ENCODE measurements around the gene PCMT1. TPM values are rescaled to one million over a fixed set of nuclear protein-coding genes. Genes with fewer than 3 reads are reported as not detected.

PCMT1 gene
- total and polyA plus RNA-seq, 2 of the 4 experiments (the other 2 are of a cell fraction): 101 to 109 TPM

- no peak overlapping the region for H3K4ac ChIP-seq (ENCODE audit: low read depth, low read length)
- WGBS, 2 experiments (ENCODE audit: extremely low coverage in 2 of 2, insufficient read length in 1 of 2): 100% methylated on average over 3 of the region's 7 CpGs; no CpG with 5 or more reads in 1 of the 2 experiments
- no peak overlapping the region for H3K56ac ChIP-seq (ENCODE audit: extremely low read depth, insufficient read depth, low read length)
- H3K23ac ChIP-seq (ENCODE audit: low read depth, low read length): no peak overlapping the region
- H4K8ac ChIP-seq (ENCODE audit: low read depth in 2 of 2, low read length in 2 of 2): no peak overlapping the region
- no peak overlapping the region for H2AK5ac ChIP-seq (ENCODE audit: low read depth, low read length)
- no peak overlapping the region for H4K91ac ChIP-seq (ENCODE audit: insufficient read depth, low read depth, low read length)
- TF ChIP-seq RCOR1 (IDR thresholded peaks at IDR 0.05; ENCODE audit: insufficient replicate concordance, low read length) (no peak), FOS (IDR thresholded peaks at IDR 0.05; ENCODE audit: low read depth, low read length) (no peak), CEBPB (IDR thresholded peaks at IDR 0.05; ENCODE audit: low read depth, low read length) (no peak), RFX5 (IDR thresholded peaks at IDR 0.05; ENCODE audit: low read depth, low read length) (no peak), BHLHE40 (IDR thresholded peaks at IDR 0.05; ENCODE audit: low read depth, low read length) (no peak), RAD21 (IDR thresholded peaks at IDR 0.05; ENCODE audit: low read length) (no peak), NFE2L2 (IDR thresholded peaks at IDR 0.05; ENCODE audit: low read depth, low read length) (no peak), MXI1 (IDR thresholded peaks at IDR 0.05; ENCODE audit: borderline replicate concordance, low read depth, low read length) (no peak)
- TF ChIP-seq, protein P1, sequence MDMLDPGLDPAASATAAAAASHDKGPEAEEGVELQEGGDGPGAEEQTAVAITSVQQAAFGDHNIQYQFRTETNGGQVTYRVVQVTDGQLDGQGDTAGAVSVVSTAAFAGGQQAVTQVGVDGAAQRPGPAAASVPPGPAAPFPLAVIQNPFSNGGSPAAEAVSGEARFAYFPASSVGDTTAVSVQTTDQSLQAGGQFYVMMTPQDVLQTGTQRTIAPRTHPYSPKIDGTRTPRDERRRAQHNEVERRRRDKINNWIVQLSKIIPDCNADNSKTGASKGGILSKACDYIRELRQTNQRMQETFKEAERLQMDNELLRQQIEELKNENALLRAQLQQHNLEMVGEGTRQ (IDR thresholded peaks at IDR 0.05; ENCODE audit: low read depth, low read length): no peak
- no peak overlapping the region for H4K5ac ChIP-seq (ENCODE audit: low read depth, low read length)
- no peak overlapping the region for H2BK5ac ChIP-seq (ENCODE audit: low read depth, low read length, poor library complexity, severe bottlenecking)
- 0 out of 2 replicates have a peak, but pooled peaks cover 5% of the 10 kb centered on the region for H3K9me1 ChIP-seq (ENCODE audit: insufficient read depth, low read length)
- H3K18ac ChIP-seq (ENCODE audit: low read depth, low read length): no peak overlapping the region
- peaks cover 23% of the 10 kb centered on the region for H3K36me3 ChIP-seq (ENCODE audit: control insufficient read depth, insufficient read depth, low read length)
- no peaks in the 10 kb centered on the region for H3K9me3 ChIP-seq (ENCODE audit: control insufficient read depth, insufficient read depth, low read length)
- H3K79me1 ChIP-seq (ENCODE audit: low read depth in 1 of 2, low read length in 2 of 2): no peaks in the 10 kb centered on the region; a peak in 1 of 4 replicates
- no TSS peak for BruUV-seq (replicated peaks)
- in situ Hi-C loops (cut with MboI; ENCODE audit: low sequenced_read_pairs): no loop called here
- no peak overlapping the region for H2BK20ac ChIP-seq (ENCODE audit: low read depth, low read length)
- H3K14ac ChIP-seq (replicated peaks; ENCODE audit: low read depth, low read length): no peak overlapping the region
- H4K20me1 ChIP-seq (ENCODE audit: insufficient read depth, low read length): no peaks in the 10 kb centered on the region
- no peak overlapping the region for H3K4me2 ChIP-seq (ENCODE audit: low read depth, low read length)
- H3K27me3 ChIP-seq (ENCODE audit: control insufficient read depth, insufficient read depth, low read length): no peaks in the 10 kb centered on the region
- H3K4me1 ChIP-seq (ENCODE audit: control insufficient read depth, insufficient read depth, low read length): no peaks in the 10 kb centered on the region
- H3K27ac ChIP-seq (ENCODE audit: insufficient read depth, low read length): no peak overlapping the region
- ATAC-seq (ENCODE audit: low read depth) (no peak), DNase-seq (no peak)
- intact Hi-C loops (cut with micrococcal nuclease): no loop called here
- dilution Hi-C loops (cut with HindIII; ENCODE audit: low sequenced_read_pairs, unreplicated experiment): no loop called here
- H2BK15ac ChIP-seq (ENCODE audit: low read depth, low read length): no peak overlapping the region
- no peak overlapping the region for H3K4me3 ChIP-seq (ENCODE audit: insufficient read depth, low read depth, low read length)
- CTCF ChIA-PET: no interaction called here
- no peak overlapping the region for H2AK9ac ChIP-seq (replicated peaks; ENCODE audit: low read depth, low read length, poor library complexity)
- H3K9ac ChIP-seq (ENCODE audit: low read depth, low read length): no peak overlapping the region
- no peak overlapping the region for H2AFZ ChIP-seq (replicated peaks; ENCODE audit: low read length, poor library complexity)
- H2BK120ac ChIP-seq (ENCODE audit: low read depth, low read length): no peak overlapping the region
- POLR2A ChIA-PET (ENCODE audit: unreplicated experiment): no interaction called here
Observed at GRCh38 chr6:149820506-149820905, 71.0 kb downstream of the PCMT1 start.
